ENCODE measurements around the gene SLC44A2.

SLC44A2 gene

DNA sequence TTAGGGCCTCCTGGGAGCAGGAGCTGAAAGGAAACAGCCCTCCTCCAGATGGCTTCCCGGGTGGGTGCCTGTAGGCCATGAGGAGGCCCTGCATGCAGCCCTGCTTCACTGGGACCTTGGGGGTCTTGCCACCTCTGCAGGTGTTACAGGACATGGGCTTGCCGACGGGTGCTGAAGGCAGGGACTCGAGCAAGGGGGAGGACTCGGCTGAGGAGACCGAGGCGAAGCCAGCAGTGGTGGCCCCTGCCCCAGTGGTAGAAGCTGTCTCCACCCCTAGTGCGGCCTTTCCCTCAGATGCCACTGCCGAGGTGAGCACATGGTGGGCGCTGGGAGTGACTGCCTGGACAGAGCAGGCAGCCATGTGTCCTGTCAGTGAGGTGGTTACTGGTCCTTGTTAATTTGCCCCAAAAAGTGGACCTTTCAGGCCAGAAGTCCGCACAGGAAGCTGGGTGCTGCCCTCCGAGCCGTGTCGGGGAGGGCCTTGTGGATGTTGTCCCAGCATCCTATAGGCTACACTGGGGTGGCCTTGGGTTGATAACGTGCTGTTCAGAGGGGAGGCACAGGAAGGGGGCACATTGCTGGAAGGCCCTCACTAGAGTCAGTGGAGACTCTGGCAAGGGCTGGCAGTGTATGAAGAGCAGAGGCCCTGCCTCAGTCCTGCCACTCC, 57.2 kb downstream of the SLC44A2 start:
- DNase-seq (ENCODE audit: low read depth) = no peak

DNA sequence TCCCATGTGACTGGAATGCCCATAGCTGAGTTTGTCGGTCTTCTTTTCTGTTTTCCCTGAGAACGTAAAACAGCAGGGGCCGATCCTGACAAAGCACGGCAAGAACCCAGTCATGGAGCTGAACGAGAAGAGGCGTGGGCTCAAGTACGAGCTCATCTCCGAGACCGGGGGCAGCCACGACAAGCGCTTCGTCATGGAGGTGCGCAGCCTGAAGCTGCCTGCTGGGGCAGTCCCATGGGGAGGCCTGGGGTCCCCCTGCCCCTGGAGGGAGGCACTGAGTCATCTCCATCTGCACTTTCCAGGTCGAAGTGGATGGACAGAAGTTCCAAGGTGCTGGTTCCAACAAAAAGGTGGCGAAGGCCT, 57.7 kb downstream of the SLC44A2 start:
- no peak for DNase-seq (ENCODE audit: low read depth)

DNA sequence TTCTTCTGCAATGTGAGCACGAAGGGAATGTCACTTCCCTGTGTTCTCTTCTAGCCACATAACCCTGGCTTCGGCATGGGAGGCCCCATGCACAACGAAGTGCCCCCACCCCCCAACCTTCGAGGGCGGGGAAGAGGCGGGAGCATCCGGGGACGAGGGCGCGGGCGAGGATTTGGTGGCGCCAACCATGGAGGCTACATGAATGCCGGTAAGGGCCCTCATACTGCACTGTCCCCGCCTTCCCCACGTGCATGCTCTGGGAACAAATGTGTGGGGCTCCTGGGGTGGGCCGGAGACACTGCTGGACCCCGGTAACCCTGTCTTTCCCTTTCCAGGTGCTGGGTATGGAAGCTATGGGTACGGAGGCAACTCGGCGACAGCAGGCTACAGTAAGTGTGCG, 58.2 kb downstream of the SLC44A2 start:
- DNase-seq (ENCODE audit: low read depth) = no peak

DNA sequence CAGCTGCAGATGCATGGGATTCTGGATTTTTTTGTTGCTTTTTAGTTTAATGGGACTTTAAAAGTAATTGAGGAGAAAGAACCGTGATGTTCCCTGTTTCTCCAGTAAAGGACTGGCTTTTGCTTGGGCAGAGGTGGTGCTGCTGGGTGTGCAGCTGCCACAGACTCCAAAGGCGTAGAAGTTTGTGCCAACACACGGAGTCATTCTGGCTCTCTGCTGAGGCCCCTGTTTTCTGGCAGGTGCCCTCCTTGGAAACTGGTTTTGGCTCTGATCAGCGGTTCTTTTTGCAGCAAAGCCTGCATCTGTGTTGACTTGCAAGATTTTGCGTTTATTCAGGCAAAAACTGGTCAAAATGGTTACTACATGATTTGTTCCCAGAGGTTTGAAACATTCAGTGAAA, 59.9 kb downstream of the SLC44A2 start:
- no peak for DNase-seq (ENCODE audit: low read depth)

DNA sequence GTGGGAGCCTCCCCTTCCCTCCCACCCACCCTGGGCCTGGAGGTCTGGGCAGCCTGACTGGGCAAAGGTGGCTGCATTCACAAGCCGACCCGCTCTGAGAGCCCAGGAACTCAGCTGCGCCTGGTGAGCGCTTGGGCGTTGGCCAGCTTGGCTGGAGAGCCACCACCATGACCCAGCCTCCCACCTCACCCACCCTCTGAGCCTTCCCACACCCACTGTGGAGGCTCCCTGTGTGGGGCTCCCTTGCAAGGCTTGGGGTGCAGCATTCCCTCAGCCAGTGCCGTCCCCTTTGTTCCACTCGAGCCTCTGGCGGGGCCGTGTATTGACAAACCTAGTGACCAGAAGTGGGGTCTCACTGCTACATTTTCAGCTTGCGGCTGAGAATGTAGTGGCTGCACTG, 60.8 kb downstream of the SLC44A2 start:
- DNase-seq (ENCODE audit: low read depth) = no peak

DNA sequence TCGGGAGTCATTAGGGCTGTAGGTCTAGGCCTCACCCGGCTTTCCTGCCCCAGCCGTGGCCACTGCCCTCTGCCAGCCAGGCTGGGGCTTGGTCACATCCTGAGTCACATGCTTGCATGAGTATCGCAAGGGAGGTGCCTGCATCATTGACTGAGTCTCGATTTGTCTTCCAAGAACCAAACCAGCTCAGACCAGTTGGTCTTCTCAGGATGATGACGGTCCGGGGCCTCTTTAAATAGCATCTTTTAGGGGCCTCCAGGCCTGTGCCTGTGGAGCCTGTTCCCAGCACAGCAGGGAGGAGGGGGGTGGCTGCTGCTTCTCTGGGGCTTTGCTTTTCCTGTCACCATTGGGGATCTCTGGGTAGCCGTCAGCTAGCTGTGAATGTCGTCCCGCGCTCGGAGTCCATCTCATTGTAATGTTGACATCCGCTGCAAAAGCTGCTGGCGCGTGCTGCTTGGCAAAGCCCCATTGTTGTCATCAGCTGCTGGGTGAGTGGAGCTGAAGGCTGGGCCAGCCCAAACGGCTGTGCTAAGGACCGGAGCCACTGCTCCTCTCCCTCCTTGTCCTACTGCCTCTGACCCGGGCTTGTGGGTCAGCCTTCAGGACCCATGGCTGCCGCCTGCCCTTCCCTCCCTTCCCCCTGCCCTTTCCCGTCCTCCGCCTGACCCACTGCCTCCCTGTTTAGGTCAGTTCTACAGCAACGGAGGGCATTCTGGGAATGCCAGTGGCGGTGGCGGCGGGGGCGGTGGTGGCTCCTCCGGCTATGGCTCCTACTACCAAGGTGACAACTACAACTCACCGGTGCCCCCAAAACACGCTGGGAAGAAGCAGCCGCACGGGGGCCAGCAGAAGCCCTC, 61.5 kb downstream of the SLC44A2 start:
- DNase-seq (ENCODE audit: low read depth) = no peak

DNA sequence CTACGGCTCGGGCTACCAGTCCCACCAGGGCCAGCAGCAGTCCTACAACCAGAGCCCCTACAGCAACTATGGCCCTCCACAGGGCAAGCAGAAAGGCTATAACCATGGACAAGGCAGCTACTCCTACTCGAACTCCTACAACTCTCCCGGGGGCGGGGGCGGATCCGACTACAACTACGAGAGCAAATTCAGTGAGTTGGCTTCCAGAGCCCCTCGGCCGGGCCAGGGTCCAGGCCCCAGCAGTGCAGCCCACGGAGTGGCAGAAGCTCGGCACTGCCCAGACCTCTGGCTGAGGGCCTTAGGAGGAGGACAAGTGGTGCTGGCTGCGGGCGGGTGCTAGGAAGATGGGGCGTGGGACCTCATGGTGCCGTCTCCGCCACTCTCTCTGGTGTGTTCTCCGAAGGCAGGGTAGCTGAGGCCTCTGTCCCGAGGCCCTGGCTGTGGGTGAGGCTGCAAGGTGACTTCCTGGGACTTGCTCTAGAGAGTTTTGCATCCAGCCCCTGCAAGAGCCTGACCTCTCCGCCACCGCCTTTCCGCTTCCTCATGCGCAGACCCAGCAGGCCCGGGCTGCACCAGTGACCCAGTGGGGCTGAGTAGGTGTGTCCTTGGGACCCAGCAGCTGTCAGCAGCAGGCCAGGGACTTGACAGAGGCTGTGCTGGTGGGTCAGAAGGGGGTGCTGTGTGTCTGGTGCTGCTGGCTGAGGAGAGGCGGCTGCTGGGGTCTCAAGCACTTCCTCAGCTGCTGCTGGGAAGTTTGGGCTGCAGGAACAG, 62.4 kb downstream of the SLC44A2 start:
- DNase-seq (ENCODE audit: low read depth) = no peak

DNA sequence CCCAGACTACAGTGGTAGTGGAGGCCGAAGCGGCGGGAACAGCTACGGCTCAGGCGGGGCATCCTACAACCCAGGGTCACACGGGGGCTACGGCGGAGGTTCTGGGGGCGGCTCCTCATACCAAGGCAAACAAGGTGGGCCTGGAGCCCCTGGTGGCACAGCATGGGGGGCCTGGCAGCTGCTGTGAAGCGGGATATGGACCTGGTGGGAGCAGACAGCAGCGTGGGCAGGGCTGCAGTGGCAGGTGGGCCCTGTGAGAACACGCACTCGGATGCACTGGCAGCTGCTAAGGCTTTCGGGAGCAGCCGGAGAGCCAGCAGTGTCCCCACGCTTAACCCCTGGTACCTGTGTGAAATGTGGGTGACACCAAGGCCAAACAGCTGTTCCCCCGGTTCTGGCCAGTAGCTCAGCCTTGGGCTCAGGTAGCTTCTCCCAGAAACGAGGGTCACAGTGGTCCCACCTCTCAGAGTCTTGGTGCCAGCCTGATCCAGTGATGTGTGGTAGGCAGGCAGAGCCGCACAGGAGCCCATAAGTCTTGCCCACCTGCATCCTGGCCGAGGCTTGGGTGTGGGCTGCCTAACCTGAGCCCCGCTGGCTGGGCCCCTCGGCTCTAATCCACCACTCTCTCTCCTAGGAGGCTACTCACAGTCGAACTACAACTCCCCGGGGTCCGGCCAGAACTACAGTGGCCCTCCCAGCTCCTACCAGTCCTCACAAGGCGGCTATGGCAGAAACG, 63.4 kb downstream of the SLC44A2 start:
- DNase-seq (ENCODE audit: low read depth) = no peak

DNA sequence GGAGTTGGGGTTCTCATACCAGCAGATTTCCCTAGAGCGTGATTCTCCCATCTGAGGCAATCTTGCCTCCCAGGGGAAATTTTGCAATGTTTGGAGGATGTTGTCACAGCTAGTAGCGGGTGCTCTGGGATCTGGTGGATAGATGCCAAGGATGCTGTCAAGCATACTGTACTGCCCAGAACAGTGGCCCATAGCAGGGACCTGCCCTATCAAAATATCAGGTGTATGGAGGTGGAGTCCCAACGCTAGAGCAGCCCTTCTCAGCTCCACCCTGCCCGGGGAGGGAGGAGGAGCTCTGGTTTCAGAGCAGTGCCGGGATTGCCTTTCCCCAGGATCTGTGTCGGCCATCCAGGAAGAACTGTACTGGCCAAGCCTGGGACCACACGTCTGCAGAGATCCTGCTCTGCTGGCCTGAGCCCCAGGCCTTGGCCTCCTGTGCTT, 65.0 kb downstream of the SLC44A2 start:
- DNase-seq (ENCODE audit: low read depth) = no peak

DNA sequence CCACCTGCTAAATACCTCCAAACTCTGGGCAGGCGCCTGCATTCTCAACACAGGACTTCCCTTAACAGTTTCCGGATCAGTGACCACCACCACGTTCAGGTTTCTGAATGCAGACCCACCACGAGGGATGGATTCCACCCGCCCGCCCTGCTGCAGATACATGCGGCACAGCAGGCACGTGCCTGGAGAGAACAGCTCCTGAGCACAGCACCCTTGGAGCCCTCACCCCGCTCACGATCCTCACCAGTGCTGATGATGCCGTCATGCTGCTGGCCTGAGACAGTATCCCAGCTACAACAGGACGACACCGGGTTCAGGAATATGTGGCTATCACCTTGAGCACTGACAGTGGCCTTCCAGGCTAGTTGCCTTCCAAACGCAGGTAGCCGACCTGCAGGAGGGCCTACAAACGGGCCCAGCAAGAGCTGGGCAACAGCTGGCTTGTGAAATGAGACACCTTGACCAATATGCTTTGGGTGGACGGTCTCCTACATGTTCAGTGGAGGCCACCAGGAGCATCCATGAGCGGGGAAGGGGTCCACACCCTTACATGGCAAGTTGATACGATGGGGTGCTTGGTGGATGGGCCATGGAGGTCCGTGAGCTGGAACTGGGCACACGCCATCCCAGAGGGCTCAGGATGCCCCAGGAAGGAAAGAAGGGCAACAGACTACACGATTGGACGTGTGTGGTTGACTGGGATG, 66.0 kb downstream of the SLC44A2 start:
- no peak for DNase-seq (ENCODE audit: low read depth)

DNA sequence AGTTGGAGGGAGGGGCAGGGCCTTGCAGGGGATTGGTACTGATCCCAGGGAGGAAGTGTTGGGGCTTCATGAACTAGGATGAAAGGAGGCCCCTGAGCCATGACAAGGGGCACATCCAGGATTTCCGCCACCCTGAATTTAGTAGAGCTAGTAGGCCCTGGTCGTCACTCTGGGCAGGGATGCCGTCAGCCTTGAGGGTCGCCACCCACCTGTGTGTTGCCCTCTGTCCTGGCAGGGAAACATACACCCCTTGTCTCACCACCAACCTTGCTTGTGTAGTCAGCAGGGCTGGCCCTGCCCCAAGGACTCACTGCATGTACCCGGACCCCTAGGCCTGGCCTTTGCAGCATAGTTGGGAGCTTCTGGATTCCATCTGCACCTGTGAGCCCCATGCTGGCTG, 66.5 kb downstream of the SLC44A2 start:
- DNase-seq (ENCODE audit: low read depth) = no peak

DNA sequence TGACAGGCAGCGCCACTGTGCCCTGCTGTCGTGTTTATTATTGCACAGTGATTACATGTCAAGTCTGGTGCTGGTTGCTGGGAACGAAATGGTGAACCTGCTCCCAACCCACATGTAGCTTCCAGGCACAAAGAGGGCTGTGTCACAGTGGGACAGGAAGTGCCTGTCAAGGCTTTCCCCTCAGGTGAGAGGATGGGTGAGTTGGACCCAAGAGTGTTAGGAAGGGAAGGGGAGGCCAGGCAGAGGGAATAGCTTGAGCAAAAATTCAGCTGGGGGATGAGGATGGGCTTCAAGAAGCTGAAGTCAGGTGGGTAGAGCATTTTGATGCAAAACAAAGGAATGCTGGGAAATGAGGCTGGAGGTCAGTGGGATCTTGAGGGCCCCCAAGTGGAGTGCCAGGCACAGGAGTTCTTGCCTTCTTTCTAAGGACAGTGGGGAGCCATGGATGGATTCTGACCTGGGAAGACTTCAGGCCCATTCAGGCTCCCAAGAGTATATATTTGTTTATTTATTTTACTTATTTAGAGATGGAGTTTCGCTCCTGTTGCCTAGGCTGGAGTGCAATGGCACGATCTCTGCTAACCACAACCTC, 67.4 kb downstream of the SLC44A2 start:
- DNase-seq (ENCODE audit: low read depth) = no peak
